Epidermal melanocyte (primary cell): ENCODE measurements around the gene KIF25.

ENCODE experiments used
- DNase-seq: peaks from one replicate; pipeline ENCODE4 v3.0.0; 2011; ENCODE audit warnings: low spot score; ENCODE audit not compliant: insufficient read length

Gene KIF25

DNA sequence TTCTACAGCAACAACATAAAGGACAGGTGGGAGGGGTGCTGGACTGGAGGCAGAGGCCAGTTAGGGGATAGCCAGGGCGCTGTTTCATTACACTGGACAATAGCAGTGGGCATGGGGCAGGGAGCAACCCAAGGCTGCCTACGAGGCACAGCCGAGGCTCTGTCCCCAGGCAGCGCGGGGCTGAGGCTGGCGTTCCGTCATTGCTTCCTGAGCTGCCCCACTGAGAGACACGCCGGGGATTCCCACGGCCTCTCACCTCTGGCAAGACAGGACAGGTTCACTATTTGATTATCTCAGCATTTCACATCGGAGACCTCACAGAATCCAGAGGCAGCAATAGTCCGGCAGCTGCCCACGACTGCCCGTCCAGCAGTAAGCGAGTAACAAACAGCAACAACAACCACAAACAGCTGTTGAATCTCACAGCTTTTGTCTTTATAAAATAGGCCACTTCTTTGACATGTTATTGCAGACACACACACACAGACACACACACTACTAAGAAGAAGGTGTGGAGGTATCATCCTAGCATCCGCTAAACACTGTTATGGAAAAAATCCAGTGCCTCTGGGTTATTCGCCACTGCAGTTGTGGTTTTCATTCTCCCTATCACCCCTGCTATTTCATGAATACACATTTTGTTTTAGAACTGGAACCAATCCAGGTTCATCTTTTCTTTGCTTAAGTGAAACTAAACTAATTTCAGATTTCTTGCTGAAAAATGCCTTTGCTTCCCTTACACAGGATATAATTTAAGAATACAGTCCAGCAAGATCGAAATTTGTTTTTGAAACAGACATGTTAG is 19.5 kb downstream of the KIF25 start:
- DNase-seq = peak; percentile 78

DNA sequence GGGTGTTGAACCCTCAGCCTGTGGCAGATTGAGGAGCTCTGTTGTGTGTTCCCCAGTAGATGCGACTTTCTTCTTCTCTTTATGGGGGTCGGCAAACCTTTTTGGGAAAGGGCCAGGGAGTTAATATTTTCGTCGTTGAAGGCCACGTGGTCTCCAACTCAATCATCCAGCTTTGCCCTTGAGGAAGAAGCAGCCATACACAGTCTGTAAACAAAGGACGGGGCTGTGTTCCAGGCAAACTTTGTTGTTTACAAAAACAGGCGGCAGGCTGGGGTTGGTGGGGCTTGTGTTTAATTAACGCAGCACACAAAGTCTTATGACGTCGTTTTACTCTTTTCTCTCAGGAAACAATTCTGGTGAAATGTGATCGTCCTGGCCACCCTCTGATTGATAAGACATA is 20.2 kb downstream of the KIF25 start:
- DNase-seq = no peak

DNA sequence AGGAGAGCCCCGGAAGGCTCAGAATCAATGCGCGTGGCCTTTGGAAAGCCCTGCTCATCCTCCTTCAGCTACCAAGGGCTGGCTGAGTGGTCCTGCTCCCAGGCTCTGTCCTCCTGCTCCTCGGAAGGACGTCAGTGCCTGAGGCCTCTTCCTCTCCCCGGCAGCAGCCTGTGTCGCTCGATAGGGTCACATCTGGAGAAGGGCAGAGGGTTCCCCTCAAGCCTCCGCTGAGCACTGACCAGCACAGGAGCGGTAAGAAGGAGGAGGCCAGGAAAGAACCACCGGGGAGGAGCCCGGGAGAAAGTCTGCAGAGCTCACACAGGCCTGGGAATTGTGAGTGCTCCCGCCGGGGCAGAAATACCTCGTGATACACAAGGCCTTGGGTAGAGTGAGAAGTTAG is 21.2 kb downstream of the KIF25 start:
- DNase-seq = no peak

- DNase-seq = no peak
These were observed 22.8 kb downstream of the KIF25 start for GRCh38 chr6:168020242-168020641.

GRCh38 chr6:168021581-168021980 is 24.1 kb downstream of the KIF25 start:
- no peak for DNase-seq

DNA sequence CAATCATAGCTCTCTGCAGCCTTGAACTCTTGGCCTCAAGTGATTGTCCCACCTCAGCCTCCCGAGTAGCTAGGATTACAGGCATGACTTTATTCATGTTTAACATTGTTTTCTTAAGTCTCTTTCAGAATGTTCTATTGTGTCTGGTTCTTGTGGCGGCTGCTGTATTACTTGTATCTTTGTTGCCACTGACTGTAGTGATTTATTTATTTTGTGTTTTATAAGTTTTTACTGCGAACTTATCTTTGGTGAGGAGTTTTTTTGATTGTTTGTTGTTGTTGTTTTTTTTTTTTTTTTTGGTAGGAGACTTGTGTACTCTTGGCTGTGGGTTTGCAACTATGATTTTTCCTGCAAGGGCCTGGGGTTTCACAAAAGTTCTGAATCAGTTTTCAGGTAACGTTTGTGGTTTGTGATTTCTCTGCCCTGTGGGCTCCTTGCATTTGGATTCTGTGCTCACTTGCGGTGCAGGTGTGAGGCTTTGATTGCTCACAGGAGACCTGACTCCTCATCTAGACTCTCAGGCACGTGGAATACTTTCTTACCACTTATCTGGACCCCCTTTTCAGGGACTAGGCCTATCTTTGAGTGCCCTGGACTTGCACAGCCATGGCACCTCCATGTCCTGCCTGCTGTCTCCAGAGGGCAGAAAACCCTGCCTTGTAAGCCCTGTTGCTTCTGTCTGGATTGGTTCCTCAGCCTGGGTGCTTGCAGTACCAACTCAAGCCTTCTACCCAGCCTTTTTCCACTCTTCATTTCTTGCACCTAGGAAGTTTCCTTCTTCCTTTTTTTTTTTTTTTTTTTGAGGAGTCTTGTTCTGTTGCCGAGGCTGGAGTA is 25.2 kb downstream of the KIF25 start:
- DNase-seq = no peak

DNA sequence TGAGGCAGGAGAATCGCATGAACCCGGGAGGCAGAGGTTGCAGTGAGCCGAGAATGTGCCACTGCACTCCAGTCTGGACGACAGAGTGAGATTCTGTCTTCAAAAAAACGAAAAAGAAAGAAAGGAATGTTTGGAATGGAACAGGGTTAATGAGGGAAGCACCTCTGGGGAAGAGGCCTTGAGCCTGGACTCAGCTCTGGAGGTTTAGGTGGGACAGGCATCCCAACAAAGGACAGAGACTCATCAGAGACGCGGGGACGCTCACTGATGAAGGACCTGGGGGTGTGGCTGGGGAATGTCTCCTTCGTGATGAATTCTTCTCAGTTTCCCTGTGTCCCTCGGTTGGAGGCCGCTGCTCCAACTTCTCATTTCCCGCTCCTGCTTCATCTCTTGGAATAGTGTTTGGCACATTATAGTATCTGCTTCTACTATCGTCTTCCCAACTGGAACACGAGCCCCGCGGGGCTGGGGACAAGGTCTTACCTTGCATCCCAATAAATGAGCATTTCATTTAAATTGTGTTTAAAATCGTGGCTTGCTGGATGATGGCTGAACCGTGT is 27.6 kb downstream of the KIF25 start:
- no peak for DNase-seq

DNA sequence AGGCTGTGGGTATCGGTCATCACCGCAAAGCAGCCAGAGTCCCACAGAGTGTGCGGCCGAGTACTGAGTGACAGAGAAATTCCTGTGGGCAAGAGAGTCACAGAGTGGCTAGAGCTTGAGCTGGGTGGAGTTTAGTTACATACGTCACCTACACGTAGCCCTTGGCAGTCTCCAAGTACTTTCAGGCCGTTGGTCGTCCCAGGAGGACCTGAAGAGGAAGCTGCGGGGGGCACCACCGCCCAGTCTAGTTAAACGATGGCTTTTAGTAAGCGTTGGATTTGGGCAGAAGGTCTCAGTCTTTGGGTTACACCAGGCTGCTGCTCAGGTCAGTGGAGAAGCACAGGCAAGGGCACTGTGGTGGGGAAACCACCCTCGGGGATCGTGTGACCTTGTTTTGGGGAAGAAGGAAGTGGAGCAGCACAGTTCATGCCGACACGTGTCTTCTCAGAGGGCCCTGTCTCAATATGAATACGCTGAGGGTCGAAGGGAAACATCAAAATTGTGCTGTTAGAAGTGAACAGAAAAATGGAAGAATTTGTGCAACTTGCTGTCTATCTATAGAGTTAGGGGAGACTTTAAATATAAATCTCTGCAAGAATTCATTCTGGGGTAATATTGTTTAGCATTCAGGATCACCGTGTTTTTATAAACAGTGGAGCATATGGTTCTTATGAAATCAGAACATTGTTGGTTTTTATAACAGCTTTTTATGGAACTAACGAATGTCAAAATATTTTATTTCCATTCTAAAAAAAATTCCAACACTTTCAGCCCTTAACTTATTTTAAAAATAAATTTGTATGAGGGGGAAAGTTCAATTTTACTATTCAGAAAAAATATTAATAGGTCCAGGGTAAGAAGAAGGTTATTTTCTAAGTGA is 28.6 kb downstream of the KIF25 start:
- DNase-seq = no peak

GRCh38 chr6:168026925-168027324 is 29.5 kb downstream of the KIF25 start:
- DNase-seq = no peak

GRCh38 chr6:168027521-168027920 is 30.1 kb downstream of the KIF25 start:
- no peak for DNase-seq

DNA sequence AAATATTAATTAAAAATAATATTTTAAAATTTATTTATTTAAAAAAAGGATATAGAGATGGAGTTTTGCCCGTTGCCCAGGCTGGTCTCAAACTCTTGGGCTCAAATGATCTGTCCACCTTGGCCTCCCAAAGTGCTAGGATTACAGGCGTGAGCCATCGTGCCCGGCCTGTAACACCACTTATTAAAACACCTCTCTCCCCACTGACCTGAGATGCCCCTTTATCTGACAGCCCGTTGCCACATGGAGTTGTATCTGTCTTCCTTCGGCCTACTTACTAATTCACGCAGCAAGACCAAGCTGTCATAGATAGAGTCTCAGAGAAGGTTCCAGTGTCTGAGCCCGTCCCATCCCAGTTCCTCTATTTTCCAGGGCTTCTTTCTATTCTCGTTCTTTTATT is 30.7 kb downstream of the KIF25 start:
- no peak for DNase-seq

DNA sequence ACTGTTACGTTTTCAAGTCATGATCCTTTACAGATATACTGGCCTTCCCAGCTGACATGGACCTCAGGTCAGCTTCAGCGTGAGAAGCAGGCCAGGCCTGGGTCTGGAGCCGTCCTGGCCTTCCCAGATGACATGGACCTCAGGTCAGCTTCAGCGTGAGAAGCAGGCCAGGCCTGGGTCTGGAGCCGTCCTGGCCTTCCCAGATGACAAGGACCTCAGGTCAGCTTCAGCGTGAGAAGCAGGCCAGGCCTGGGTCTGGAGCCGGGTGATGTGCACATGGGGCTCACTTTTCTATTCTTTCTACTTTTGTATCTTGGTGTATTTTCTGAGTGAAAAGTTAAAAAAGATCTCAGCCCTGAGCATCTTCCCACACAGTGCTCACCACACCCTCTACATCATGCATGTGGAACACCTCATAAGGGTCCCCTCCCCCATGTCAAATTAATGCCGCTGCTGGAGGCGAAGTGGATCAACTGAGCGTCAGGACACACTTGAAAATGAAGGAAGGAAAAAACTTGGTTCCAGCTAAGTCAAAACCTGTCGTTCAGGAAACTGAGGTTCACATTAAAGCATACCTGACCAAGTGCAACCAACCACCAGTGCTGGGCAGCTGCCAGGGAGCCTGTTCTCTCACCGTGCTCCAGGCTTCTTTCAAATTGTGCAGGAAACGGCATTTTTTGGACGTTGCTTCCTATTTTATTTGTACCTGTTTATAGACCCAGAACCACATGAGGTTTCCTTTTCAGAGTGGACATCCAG is 32.2 kb downstream of the KIF25 start:
- no peak for DNase-seq

GRCh38 chr6:168030218-168030746 is 32.8 kb downstream of the KIF25 start:
- DNase-seq = no peak

- DNase-seq = no peak
These were observed 33.4 kb downstream of the KIF25 start for GRCh38 chr6:168030908-168031307.

GRCh38 chr6:168031411-168031971 is 34.0 kb downstream of the KIF25 start:
- no peak for DNase-seq

GRCh38 chr6:168032005-168032760 is 34.7 kb downstream of the KIF25 start:
- no peak for DNase-seq

- DNase-seq = no peak
These were observed 36.3 kb downstream of the KIF25 start for GRCh38 chr6:168033791-168034190.

DNA sequence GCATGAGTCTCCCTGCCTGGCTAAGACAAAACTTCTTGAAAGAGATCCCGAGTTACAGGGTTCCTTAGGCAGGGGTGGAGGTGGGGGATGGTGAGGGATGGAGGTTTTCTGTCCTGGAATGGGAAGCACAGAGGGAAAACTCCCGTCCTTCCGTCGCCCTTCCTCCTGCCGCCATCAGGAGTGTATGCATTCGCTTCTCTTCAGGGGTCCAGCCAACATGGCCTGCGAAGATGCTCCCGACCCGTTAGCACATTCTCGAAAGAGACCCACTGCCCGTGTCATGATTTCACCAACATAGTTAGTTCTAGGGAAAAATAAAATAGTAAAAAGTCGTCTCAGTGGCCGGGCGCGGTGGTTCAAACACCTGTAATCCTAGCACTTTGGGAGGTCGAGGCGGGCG is 37.1 kb downstream of the KIF25 start:
- DNase-seq = no peak

- DNase-seq = no peak
These were observed 37.7 kb downstream of the KIF25 start for GRCh38 chr6:168035098-168035660.
